ENCODE results near the gene HNRNPU. TPM values are rescaled to one million over a fixed set of nuclear protein-coding genes. Genes with fewer than 3 reads are reported as not detected.
A peak's percentile ranks its signal among the peaks of the same experiment; 100 is the strongest.

The HNRNPU gene
- total and polyA plus RNA-seq, 2 of the 13 experiments (the other 11 are each of a cell fraction or from before 2014, with no cell fraction given): 101 to 508 TPM

- TF ChIP-seq ZHX2 (IDR thresholded peaks at IDR 0.05; ENCODE audit: low read depth) (peak; percentile 82; the same call in 1 of the 2 replicates), ZHX2 (CRISPR knock-in tag; IDR thresholded peaks at IDR 0.05; ENCODE audit: borderline replicate concordance) (no peak; the same call in 1 of the 2 replicates), ZNF703 (CRISPR knock-in tag; IDR thresholded peaks at IDR 0.05; ENCODE audit: borderline replicate concordance) (no peak), ZSCAN5A (CRISPR knock-in tag; IDR thresholded peaks at IDR 0.05; ENCODE audit: borderline replicate concordance) (peak; percentile 79; the same call in 1 of the 2 replicates), ZNF772 (CRISPR knock-in tag; IDR thresholded peaks at IDR 0.05) (peak; percentile 60; the same call in 1 of the 2 replicates), THAP11 (CRISPR knock-in tag; IDR thresholded peaks at IDR 0.05) (peak; percentile 83), ZBTB7A (CRISPR knock-in tag; IDR thresholded peaks at IDR 0.05) (peak; percentile 99), ZSCAN29 (CRISPR knock-in tag; conservative IDR thresholded peaks at IDR 0.05) (peak; percentile 63; the same call in 1 of the 2 replicates), NPAS2 (CRISPR knock-in tag; IDR thresholded peaks at IDR 0.05; ENCODE audit: borderline replicate concordance) (no peak), HNRNPLL (IDR thresholded peaks at IDR 0.05; ENCODE audit: low read depth, low read length, poor library complexity, severe bottlenecking) (peak; percentile 84), ZNF274 (CRISPR knock-in tag; IDR thresholded peaks at IDR 0.05) (no peak; the same call in 1 of the 2 replicates), ZNF790 (CRISPR knock-in tag; IDR thresholded peaks at IDR 0.05; ENCODE audit: borderline replicate concordance) (peak; percentile 27; the same call in 1 of the 2 replicates), ZNF660 (CRISPR knock-in tag; IDR thresholded peaks at IDR 0.05; ENCODE audit: borderline replicate concordance, low read depth) (no peak), PHF21A (CRISPR knock-in tag; IDR thresholded peaks at IDR 0.05) (peak; percentile 97)
- TF ChIP-seq, protein P1, sequence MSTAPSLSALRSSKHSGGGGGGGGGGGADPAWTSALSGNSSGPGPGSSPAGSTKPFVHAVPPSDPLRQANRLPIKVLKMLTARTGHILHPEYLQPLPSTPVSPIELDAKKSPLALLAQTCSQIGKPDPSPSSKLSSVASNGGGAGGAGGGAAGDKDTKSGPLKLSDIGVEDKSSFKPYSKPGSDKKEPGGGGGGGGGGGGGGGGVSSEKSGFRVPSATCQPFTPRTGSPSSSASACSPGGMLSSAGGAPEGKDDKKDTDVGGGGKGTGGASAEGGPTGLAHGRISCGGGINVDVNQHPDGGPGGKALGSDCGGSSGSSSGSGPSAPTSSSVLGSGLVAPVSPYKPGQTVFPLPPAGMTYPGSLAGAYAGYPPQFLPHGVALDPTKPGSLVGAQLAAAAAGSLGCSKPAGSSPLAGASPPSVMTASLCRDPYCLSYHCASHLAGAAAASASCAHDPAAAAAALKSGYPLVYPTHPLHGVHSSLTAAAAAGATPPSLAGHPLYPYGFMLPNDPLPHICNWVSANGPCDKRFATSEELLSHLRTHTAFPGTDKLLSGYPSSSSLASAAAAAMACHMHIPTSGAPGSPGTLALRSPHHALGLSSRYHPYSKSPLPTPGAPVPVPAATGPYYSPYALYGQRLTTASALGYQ (CRISPR knock-in tag; IDR thresholded peaks at IDR 0.05): no peak
Observed at GRCh38 chr1:244834543-244835275, 29.6 kb downstream of the HNRNPU start (continued).

All from HepG2 (cell line).